ENCODE data around the gene ACOD1.

ACOD1 gene

DNA sequence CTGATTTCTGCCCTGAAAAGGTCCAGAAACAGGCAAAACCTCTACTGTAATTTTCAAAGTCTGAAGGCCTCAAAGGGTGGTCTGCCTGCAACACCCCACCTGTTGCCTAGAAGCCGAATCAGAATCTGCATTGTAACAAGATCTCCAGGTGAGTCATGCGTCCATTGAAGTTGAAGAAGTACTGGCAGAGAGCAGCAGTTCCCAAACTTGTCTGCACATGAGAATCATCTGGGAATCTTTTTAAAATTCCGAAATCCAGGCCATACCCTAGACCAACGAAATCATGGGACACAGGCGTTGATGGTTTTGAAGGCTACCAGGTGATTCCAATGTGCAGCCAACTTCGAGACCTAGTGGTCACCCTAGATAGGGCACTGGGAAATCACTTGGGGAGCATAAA is 27.6 kb downstream of the ACOD1 start:
- H3K4me1 ChIP-seq (ENCODE audit: insufficient read depth, low read length) = peaks cover 4% of the 10 kb centered on the region; the same call in 1 of the 2 replicates
- H3K9me3 ChIP-seq (ENCODE audit: insufficient read depth, low read length, severe bottlenecking) = no peaks in the 10 kb centered on the region
- no peak overlapping the region for H3K4me2 ChIP-seq (ENCODE audit: insufficient read depth, low read length)
- no peak overlapping the region for H3K27ac ChIP-seq (ENCODE audit: low read length)
- H3K36me3 ChIP-seq (ENCODE audit: insufficient read depth, low read length) = no peaks in the 10 kb centered on the region
- no peaks in the 10 kb centered on the region for H3K79me2 ChIP-seq (ENCODE audit: insufficient read depth, low read length)
- H2AFZ ChIP-seq (ENCODE audit: low read depth, low read length) = no peak overlapping the region
- ATAC-seq (ENCODE audit: insufficient read depth, low read depth) = no peak
- H4K20me1 ChIP-seq (ENCODE audit: insufficient read depth, low read length) = no peaks in the 10 kb centered on the region
- no peak for DNase-seq
- H3K9ac ChIP-seq (ENCODE audit: low read depth, low read length) = no peak overlapping the region
- H3K27me3 ChIP-seq (ENCODE audit: insufficient read depth, low read length, poor library complexity) = peaks cover 16% of the 10 kb centered on the region
- no peak for TF ChIP-seq EZH2 (IDR thresholded peaks at IDR 0.05; ENCODE audit: borderline replicate concordance, low read depth, low read length, severe bottlenecking)
- TF ChIP-seq, protein P1, sequence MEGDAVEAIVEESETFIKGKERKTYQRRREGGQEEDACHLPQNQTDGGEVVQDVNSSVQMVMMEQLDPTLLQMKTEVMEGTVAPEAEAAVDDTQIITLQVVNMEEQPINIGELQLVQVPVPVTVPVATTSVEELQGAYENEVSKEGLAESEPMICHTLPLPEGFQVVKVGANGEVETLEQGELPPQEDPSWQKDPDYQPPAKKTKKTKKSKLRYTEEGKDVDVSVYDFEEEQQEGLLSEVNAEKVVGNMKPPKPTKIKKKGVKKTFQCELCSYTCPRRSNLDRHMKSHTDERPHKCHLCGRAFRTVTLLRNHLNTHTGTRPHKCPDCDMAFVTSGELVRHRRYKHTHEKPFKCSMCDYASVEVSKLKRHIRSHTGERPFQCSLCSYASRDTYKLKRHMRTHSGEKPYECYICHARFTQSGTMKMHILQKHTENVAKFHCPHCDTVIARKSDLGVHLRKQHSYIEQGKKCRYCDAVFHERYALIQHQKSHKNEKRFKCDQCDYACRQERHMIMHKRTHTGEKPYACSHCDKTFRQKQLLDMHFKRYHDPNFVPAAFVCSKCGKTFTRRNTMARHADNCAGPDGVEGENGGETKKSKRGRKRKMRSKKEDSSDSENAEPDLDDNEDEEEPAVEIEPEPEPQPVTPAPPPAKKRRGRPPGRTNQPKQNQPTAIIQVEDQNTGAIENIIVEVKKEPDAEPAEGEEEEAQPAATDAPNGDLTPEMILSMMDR (IDR thresholded peaks at IDR 0.05; ENCODE audit: borderline replicate concordance, extremely low read depth, low read length, poor library complexity, severe bottlenecking) = no peak
- H3K4me3 ChIP-seq (ENCODE audit: low read depth in 1 of 2, low read length in 2 of 2) = no peak overlapping the region

DNA sequence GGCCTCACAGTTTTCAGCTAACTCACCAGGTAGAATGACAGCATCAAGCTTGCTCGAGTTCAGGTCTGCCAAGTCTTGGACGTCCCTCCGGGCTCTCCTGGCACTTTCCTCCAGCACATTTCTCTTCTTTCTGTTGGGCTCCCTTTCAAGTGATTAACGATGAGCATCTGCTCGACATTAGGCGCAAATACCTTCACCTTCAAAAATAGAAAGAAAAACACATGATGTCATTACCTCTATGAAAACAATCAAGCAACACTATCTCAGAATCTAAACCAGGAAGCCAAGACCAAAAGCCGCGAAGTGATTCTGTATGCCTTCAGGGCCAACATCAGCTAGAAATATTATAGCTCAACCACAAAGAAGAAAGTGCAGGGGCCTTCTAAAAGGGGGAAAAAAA is 28.2 kb downstream of the ACOD1 start:
- H2AFZ ChIP-seq (ENCODE audit: low read depth, low read length) = no peak overlapping the region
- H3K79me2 ChIP-seq (ENCODE audit: insufficient read depth, low read length) = no peaks in the 10 kb centered on the region
- no peak overlapping the region for H3K4me2 ChIP-seq (ENCODE audit: insufficient read depth, low read length)
- H3K9me3 ChIP-seq (ENCODE audit: insufficient read depth, low read length, severe bottlenecking) = no peaks in the 10 kb centered on the region
- H3K4me1 ChIP-seq (ENCODE audit: insufficient read depth, low read length) = peaks cover 4% of the 10 kb centered on the region; the same call in 1 of the 2 replicates
- ATAC-seq (ENCODE audit: insufficient read depth, low read depth) (no peak), DNase-seq (no peak)
- no peak overlapping the region for H3K9ac ChIP-seq (ENCODE audit: low read depth, low read length)
- no peaks in the 10 kb centered on the region for H4K20me1 ChIP-seq (ENCODE audit: insufficient read depth, low read length)
- H3K4me3 ChIP-seq (ENCODE audit: low read depth in 1 of 2, low read length in 2 of 2) = no peak overlapping the region
- H3K27ac ChIP-seq (ENCODE audit: low read length) = no peak overlapping the region
- H3K36me3 ChIP-seq (ENCODE audit: insufficient read depth, low read length) = no peaks in the 10 kb centered on the region
- peaks cover 16% of the 10 kb centered on the region for H3K27me3 ChIP-seq (ENCODE audit: insufficient read depth, low read length, poor library complexity)
- TF ChIP-seq, protein P1 (IDR thresholded peaks at IDR 0.05; ENCODE audit: borderline replicate concordance, extremely low read depth, low read length, poor library complexity, severe bottlenecking) = no peak
- TF ChIP-seq EZH2 (IDR thresholded peaks at IDR 0.05; ENCODE audit: borderline replicate concordance, low read depth, low read length, severe bottlenecking) = no peak

DNA sequence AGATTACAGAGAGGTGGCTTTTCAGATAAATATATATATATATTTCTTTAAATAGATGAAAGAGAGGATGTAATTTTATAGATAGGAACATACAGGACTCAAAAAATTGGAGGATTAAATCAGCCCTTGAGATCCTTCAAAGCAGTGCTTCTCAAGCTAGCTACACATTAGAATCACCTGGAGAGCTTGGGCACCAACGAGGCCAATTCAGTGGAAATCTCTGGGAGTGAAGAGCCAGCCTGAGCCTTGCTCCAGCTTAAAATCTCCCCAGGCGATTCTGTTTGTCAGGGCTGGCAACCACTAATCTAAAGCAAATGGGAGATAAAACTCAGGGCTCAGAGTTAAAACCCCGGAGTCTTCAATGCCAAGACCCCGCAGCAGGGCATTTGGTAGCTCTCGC is 28.6 kb downstream of the ACOD1 start:
- no peak for ATAC-seq (ENCODE audit: insufficient read depth, low read depth)
- Histone ChIP-seq H3K27me3 (ENCODE audit: insufficient read depth, low read length, poor library complexity) (peaks cover 16% of the 10 kb centered on the region), H3K79me2 (ENCODE audit: insufficient read depth, low read length) (no peaks in the 10 kb centered on the region), H3K4me2 (ENCODE audit: insufficient read depth, low read length) (no peak overlapping the region), H3K9me3 (ENCODE audit: insufficient read depth, low read length, severe bottlenecking) (no peaks in the 10 kb centered on the region), H3K4me1 (ENCODE audit: insufficient read depth, low read length) (peaks cover 4% of the 10 kb centered on the region; the same call in 1 of the 2 replicates), H2AFZ (ENCODE audit: low read depth, low read length) (no peak overlapping the region), H3K4me3 (ENCODE audit: low read depth in 1 of 2, low read length in 2 of 2) (no peak overlapping the region), H3K9ac (ENCODE audit: low read depth, low read length) (no peak overlapping the region), H3K36me3 (ENCODE audit: insufficient read depth, low read length) (no peaks in the 10 kb centered on the region), H4K20me1 (ENCODE audit: insufficient read depth, low read length) (no peaks in the 10 kb centered on the region), H3K27ac (ENCODE audit: low read length) (no peak overlapping the region)
- DNase-seq = no peak
- TF ChIP-seq, protein P1 (IDR thresholded peaks at IDR 0.05; ENCODE audit: borderline replicate concordance, extremely low read depth, low read length, poor library complexity, severe bottlenecking) = no peak
- TF ChIP-seq EZH2 (IDR thresholded peaks at IDR 0.05; ENCODE audit: borderline replicate concordance, low read depth, low read length, severe bottlenecking) = no peak
